GM12891 (cell line): ENCODE data around the gene CTDSPL.

Experiments used
- POLR2A ChIP-seq: IDR thresholded peaks from 2 replicates; pipeline ENCODE4 v1.6.1; 2011; ENCODE audit warnings: low read depth, low read length, control low read depth
- TAF1 ChIP-seq: IDR thresholded peaks from 2 replicates; pipeline ENCODE4 v1.6.1; 2011; ENCODE audit warnings: low read depth, low read length, control low read depth

- TF ChIP-seq TAF1 (no peak), POLR2A (no peak)
Measured at GRCh38 chr3:37816271-37816670, 45.4 kb upstream of the CTDSPL start.
